H9 (cell line): ENCODE data around the gene NSUN5. TPM values are rescaled to one million over a fixed set of nuclear protein-coding genes. Genes with fewer than 3 reads are reported as not detected.
"Not testable (repeated sequence)": the region's sequence is repeated elsewhere in the genome, so short reads cannot be mapped to it uniquely, and the experiment has no call there.

Experiments used
- DNase-seq: peaks from one replicate; pipeline ENCODE4 v3.0.0-alpha.2; 2017
- H2AFZ ChIP-seq: one replicate; pipeline ENCODE4 v1.6.1; 2013; ENCODE audit warnings: mild to moderate bottlenecking, low read length, control low read depth, moderate library complexity
- H2AK5ac ChIP-seq: 2 replicates; pipeline ENCODE4 v1.6.1; 2013; ENCODE audit warnings: low read length, control low read depth, mixed read lengths; ENCODE audit not compliant: insufficient read length
- H2BK120ac ChIP-seq: one replicate; pipeline ENCODE4 v1.6.1; 2013; ENCODE audit warnings: low read depth, mild to moderate bottlenecking, low read length, control low read depth, inconsistent platforms; ENCODE audit not compliant: poor library complexity, severe bottlenecking
- H2BK12ac ChIP-seq: 2 replicates; pipeline ENCODE4 v1.6.1; 2013; ENCODE audit warnings: low read length, control low read depth, mixed read lengths, low read depth; ENCODE audit not compliant: insufficient read length
- H2BK15ac ChIP-seq: 2 replicates; pipeline ENCODE4 v1.6.1; 2013; ENCODE audit warnings: low read depth, low read length, control low read depth
- H2BK20ac ChIP-seq: one replicate; pipeline ENCODE4 v1.6.1; 2013; ENCODE audit warnings: low read depth, mild to moderate bottlenecking, low read length, control low read depth, inconsistent platforms; ENCODE audit not compliant: poor library complexity, severe bottlenecking
- H2BK5ac ChIP-seq: 2 replicates; pipeline ENCODE4 v1.6.1; 2013; ENCODE audit warnings: low read length, control low read depth, mixed read lengths; ENCODE audit not compliant: insufficient read length
- H3K14ac ChIP-seq: 2 replicates; pipeline ENCODE4 v1.6.1; 2013; ENCODE audit warnings: low read length, control low read depth; ENCODE audit not compliant: insufficient read depth
- H3K18ac ChIP-seq: 2 replicates; pipeline ENCODE4 v1.6.1; 2013; ENCODE audit warnings: low read depth, mild to moderate bottlenecking, mixed read lengths, low read length, control low read depth; ENCODE audit not compliant: insufficient read length
- H3K23ac ChIP-seq: 2 replicates; pipeline ENCODE4 v1.6.1; 2013; ENCODE audit warnings: low read length, control low read depth, mixed read lengths, low read depth; ENCODE audit not compliant: insufficient read length
- H3K23me2 ChIP-seq: 2 replicates; pipeline ENCODE4 v1.6.1; 2013; ENCODE audit warnings: low read depth, mild to moderate bottlenecking, mixed read lengths, low read length, control low read depth; ENCODE audit not compliant: insufficient read length, poor library complexity, severe bottlenecking
- H3K27ac ChIP-seq: 2 replicates; pipeline ENCODE4 v1.5.1; 2013; ENCODE audit warnings: low read length, control low read depth, mixed read lengths, low read depth; ENCODE audit not compliant: insufficient read length
- H3K27me3 ChIP-seq: 2 replicates; pipeline ENCODE4 v1.6.1; 2013; ENCODE audit warnings: low read length, control low read depth, inconsistent platforms; ENCODE audit not compliant: insufficient read depth
- H3K4ac ChIP-seq: 2 replicates; pipeline ENCODE4 v1.6.1; 2013; ENCODE audit warnings: low read depth, mild to moderate bottlenecking, control low read depth, inconsistent platforms, low read length, moderate library complexity
- H3K4me1 ChIP-seq: 2 replicates; pipeline ENCODE4 v1.6.1; 2013; ENCODE audit warnings: low read length, control low read depth, inconsistent platforms; ENCODE audit not compliant: insufficient read depth
- H3K4me2 ChIP-seq: 2 replicates; pipeline ENCODE4 v1.6.1; 2013; ENCODE audit warnings: low read length, control low read depth, mixed read lengths; ENCODE audit not compliant: insufficient read length, insufficient read depth
- H3K56ac ChIP-seq: 2 replicates; pipeline ENCODE4 v1.6.1; 2013; ENCODE audit warnings: low read depth, mild to moderate bottlenecking, mixed read lengths, low read length, control low read depth; ENCODE audit not compliant: insufficient read length
- H3K79me1 ChIP-seq: 2 replicates; pipeline ENCODE4 v1.6.1; 2013; ENCODE audit warnings: low read depth, mild to moderate bottlenecking, moderate library complexity, low read length, control low read depth, inconsistent platforms; ENCODE audit not compliant: insufficient read depth, poor library complexity, severe bottlenecking
- H3K79me2 ChIP-seq: 2 replicates; pipeline ENCODE4 v1.6.1; 2013; ENCODE audit warnings: low read length, control low read depth, inconsistent platforms; ENCODE audit not compliant: insufficient read depth
- H3K9ac ChIP-seq: 2 replicates; pipeline ENCODE4 v1.6.1; 2013; ENCODE audit warnings: low read length, control low read depth, mixed read lengths; ENCODE audit not compliant: insufficient read length; ENCODE audit errors: extremely low read depth
- H3K9me3 ChIP-seq: one replicate; pipeline ENCODE4 v1.6.1; 2013; ENCODE audit warnings: low read depth, low read length, inconsistent platforms; ENCODE audit not compliant: control insufficient read depth
- H3T11ph ChIP-seq: one replicate; pipeline ENCODE4 v1.6.1; 2013; ENCODE audit warnings: mild to moderate bottlenecking, low read length, control low read depth, inconsistent platforms
- H4K20me1 ChIP-seq: one replicate; pipeline ENCODE4 v1.6.1; 2013; ENCODE audit not compliant: control insufficient read depth, insufficient read length, insufficient read depth
- H4K5ac ChIP-seq: 2 replicates; pipeline ENCODE4 v1.6.1; 2013; ENCODE audit warnings: low read depth, mild to moderate bottlenecking, mixed read lengths, low read length, control low read depth; ENCODE audit not compliant: insufficient read length
- H4K8ac ChIP-seq: replicated peaks from 2 replicates; pipeline ENCODE4 v1.6.1; 2013; ENCODE audit warnings: low read length, control low read depth, mixed read lengths, low read depth; ENCODE audit not compliant: insufficient read length
- H4K91ac ChIP-seq: 2 replicates; pipeline ENCODE4 v1.6.1; 2013; ENCODE audit warnings: low read depth, mild to moderate bottlenecking, moderate library complexity, mixed read lengths, low read length, control low read depth; ENCODE audit not compliant: insufficient read length
- H3K27ac Mint-ChIP-seq, 3 experiments: 2 replicates in 2 of 3; 3 replicates in 1 of 3; pipeline ENCODE4 v1.8.0; 2020 to 2021; ENCODE audit warnings: mixed read lengths in 3 of 3, mild to moderate bottlenecking in 1 of 3, moderate library complexity in 1 of 3
- H3K27me3 Mint-ChIP-seq: 2 replicates; pipeline ENCODE4 v1.8.0; 2021; ENCODE audit warnings: low read depth, mild to moderate bottlenecking, moderate library complexity, mixed read lengths
- H3K36me3 Mint-ChIP-seq, 3 experiments: 2 replicates in 2 of 3; 3 replicates in 1 of 3; pipeline ENCODE4 v1.8.0; 2020 to 2021; ENCODE audit warnings: low read depth in 3 of 3, mixed read lengths in 3 of 3; ENCODE audit not compliant: insufficient read depth in 1 of 3
- H3K4me1 Mint-ChIP-seq, 2 experiments: 2 replicates each; pipeline ENCODE4 v1.8.0; 2020; ENCODE audit warnings: mixed read lengths in 2 of 2
- H3K4me3 Mint-ChIP-seq, 2 experiments: 2 replicates in 1 of 2; 3 replicates in 1 of 2; pipeline ENCODE4 v1.8.0; 2020 to 2021; ENCODE audit warnings: mild to moderate bottlenecking in 2 of 2, mixed read lengths in 2 of 2, moderate library complexity in 1 of 2
- H3K9me3 Mint-ChIP-seq, 2 experiments: 2 replicates in 1 of 2; 3 replicates in 1 of 2; pipeline ENCODE4 v1.8.0; 2020; ENCODE audit warnings: mild to moderate bottlenecking in 2 of 2, mixed read lengths in 2 of 2, moderate library complexity in 1 of 2
- CTCF ChIP-seq: fragments of 200-600 bp; sonication (generic); conservative IDR thresholded peaks from 3 replicates; pipeline ENCODE4 v1.8.0; 2021; ENCODE audit warnings: antibody characterized with exemption, mild to moderate bottlenecking
- WGBS: extraction: QIAGEN DNeasy Blood & Tissue Kit; methylation state at CpG from one replicate; pipeline ENCODE4 v1.1.7; 2013; ENCODE audit warnings: missing lambda C conversion rate, low lambda C conversion rate, mixed read lengths; ENCODE audit not compliant: insufficient read length; ENCODE audit errors: extremely low coverage; 5-methylcytosine and 5-hydroxymethylcytosine counted together
- total RNA-seq: library from RNA; stranded (reverse); gene quantifications from 2 replicates; pipeline ENCODE4 v1.2.1, GENCODE V29; 2021

Gene NSUN5
- total RNA-seq, 1 experiment from 2014 or later: 64.2 TPM

GRCh38 chr7:73312831-73313520 lies 4.3 kb upstream of the NSUN5 start:
- Histone ChIP-seq H2BK120ac (no peak overlapping the region), H3K56ac (no peak overlapping the region), H3K79me2 (peaks cover under 1% of the 10 kb centered on the region; the same call in 1 of the 2 replicates), H3K14ac (peak overlapping the region; percentile 55; the same call in 1 of the 2 replicates), H3K79me1 (no peaks in the 10 kb centered on the region), H3K4me1 (no peaks in the 10 kb centered on the region), H3K27me3 (no peaks in the 10 kb centered on the region), H4K20me1 (no peaks in the 10 kb centered on the region), H3K4ac (no peak overlapping the region), H3K27ac (no peak overlapping the region), H3K4me2 (no peak overlapping the region), H3K18ac (no peak overlapping the region), H2BK5ac (no peak overlapping the region), H2BK15ac (no peak overlapping the region), H4K5ac (no peak overlapping the region), H4K91ac (no peak overlapping the region), H3K9me3 (no peaks in the 10 kb centered on the region), H2AFZ (no peak overlapping the region), H3K9ac (no peak overlapping the region), H2BK20ac (no peak overlapping the region), H3K23me2 (no peaks in the 10 kb centered on the region), H3K23ac (no peak overlapping the region), H2BK12ac (no peak overlapping the region), H3T11ph (no peak overlapping the region), H2AK5ac (no peak overlapping the region), H4K8ac (no peak overlapping the region)
- Mint-ChIP-seq H3K4me3 (no peak overlapping the region), H3K36me3 (peaks cover 0 to 4% (median 3%) of the 10 kb centered on the region in 3 experiments; a peak in 3 of 7 replicates), H3K9me3 (peaks cover 2 to 4% of the 10 kb centered on the region in 2 experiments; a peak in 2 of 5 replicates), H3K4me1 (peaks cover 2 to 3% of the 10 kb centered on the region in 2 experiments), H3K27me3 (peaks cover 17% of the 10 kb centered on the region), H3K27ac (no peak overlapping the region)
- WGBS: no CpG with 5 or more reads among the region's 48 CpGs
- DNase-seq: no peak
- no peak for TF ChIP-seq CTCF

- H3T11ph ChIP-seq, H3K9me3 ChIP-seq, H2AFZ ChIP-seq, H3K4ac ChIP-seq, H3K18ac ChIP-seq, H3K4me3 Mint-ChIP-seq, DNase-seq, H4K5ac ChIP-seq, H4K91ac ChIP-seq, H2BK20ac ChIP-seq, H3K79me2 ChIP-seq, H4K8ac ChIP-seq, H3K56ac ChIP-seq, H3K27me3 ChIP-seq, H2AK5ac ChIP-seq, H3K14ac ChIP-seq, H3K27ac ChIP-seq, H2BK5ac ChIP-seq, H3K27ac Mint-ChIP-seq, H3K4me2 ChIP-seq, H3K4me1 ChIP-seq, H2BK12ac ChIP-seq, H3K9ac ChIP-seq, H2BK15ac ChIP-seq, H3K23me2 ChIP-seq, H3K23ac ChIP-seq, H2BK120ac ChIP-seq, H3K79me1 ChIP-seq, H4K20me1 ChIP-seq, H3K9me3 Mint-ChIP-seq: not testable (repeated sequence)
- Mint-ChIP-seq H3K27me3 (peaks cover 17% of the 10 kb centered on the region), H3K4me1 (peaks cover 11 to 13% of the 10 kb centered on the region in 2 experiments), H3K36me3 (peaks cover 5 to 19% (median 17%) of the 10 kb centered on the region in 3 experiments; a peak in 6 of 7 replicates)
- no CpG with 5 or more reads among the region's 7 CpGs for WGBS
Measured at GRCh38 chr7:73311421-73311820, 2.8 kb upstream of the NSUN5 start.
